Astrocyte (in vitro differentiated cells and primary cell): ENCODE measurements around the gene CACNA1H. TPM values are rescaled to one million over a fixed set of nuclear protein-coding genes. Genes with fewer than 3 reads are reported as not detected.

Source experiments
- DNase-seq: peaks from one replicate; pipeline ENCODE4 v3.0.0-alpha.2; 2010; ENCODE audit warnings: low read depth
- FAIRE-seq: peaks from 2 replicates; lab custom pipeline; 2011; peaks lifted over from hg19 to GRCh38; lab: Jason Lieb, UNC
- H2AFZ ChIP-seq: 2 replicates; pipeline ENCODE4 v1.6.0; 2012; ENCODE audit warnings: low read depth, low read length, inconsistent platforms
- H3K27ac ChIP-seq: 2 replicates; pipeline ENCODE4 v1.5.1; 2011; ENCODE audit warnings: low read depth, low read length, inconsistent platforms
- H3K27me3 ChIP-seq: 2 replicates; pipeline ENCODE4 v1.6.0; 2011; ENCODE audit warnings: low read length, inconsistent platforms; ENCODE audit not compliant: insufficient read depth
- H3K36me3 ChIP-seq: 2 replicates; pipeline ENCODE4 v1.5.1; 2011; ENCODE audit warnings: low read length, inconsistent platforms; ENCODE audit not compliant: insufficient read depth
- H3K4me1 ChIP-seq: 2 replicates; pipeline ENCODE4 v1.5.1; 2011; ENCODE audit warnings: low read length, inconsistent platforms; ENCODE audit not compliant: insufficient read depth
- H3K4me2 ChIP-seq: 2 replicates; pipeline ENCODE4 v1.6.0; 2012; ENCODE audit warnings: low read length, inconsistent platforms
- H3K4me3 ChIP-seq: 2 replicates; pipeline ENCODE4 v1.5.1; 2011; ENCODE audit warnings: low read depth, mild to moderate bottlenecking, low read length, inconsistent platforms; ENCODE audit not compliant: insufficient read depth
- H3K79me2 ChIP-seq: 2 replicates; pipeline ENCODE4 v1.6.0; 2012; ENCODE audit warnings: mild to moderate bottlenecking, low read length, inconsistent platforms; ENCODE audit not compliant: insufficient read depth
- H3K9ac ChIP-seq: 2 replicates; pipeline ENCODE4 v1.6.0; 2012; ENCODE audit warnings: mild to moderate bottlenecking, low read length, inconsistent platforms
- H3K9me3 ChIP-seq: 2 replicates; pipeline ENCODE4 v1.5.1; 2012; ENCODE audit warnings: low read depth, mild to moderate bottlenecking, low read length, inconsistent platforms; ENCODE audit not compliant: insufficient read depth
- H4K20me1 ChIP-seq: 2 replicates; pipeline ENCODE4 v1.6.0; 2012; ENCODE audit warnings: low read length, inconsistent platforms; ENCODE audit not compliant: insufficient read depth
- H3K27ac Mint-ChIP-seq: one replicate; pipeline ENCODE4 v1.8.0; 2021; ENCODE audit warnings: mild to moderate bottlenecking, mixed read lengths; ENCODE audit not compliant: unreplicated experiment
- H3K27me3 Mint-ChIP-seq: one replicate; pipeline ENCODE4 v1.8.0; 2021; ENCODE audit warnings: low read depth, mixed read lengths; ENCODE audit not compliant: unreplicated experiment
- H3K36me3 Mint-ChIP-seq: one replicate; pipeline ENCODE4 v1.8.0; 2021; ENCODE audit warnings: low read depth, mixed read lengths; ENCODE audit not compliant: unreplicated experiment
- H3K4me1 Mint-ChIP-seq: one replicate; pipeline ENCODE4 v1.8.0; 2021; ENCODE audit warnings: low read depth, mixed read lengths; ENCODE audit not compliant: unreplicated experiment
- H3K4me3 Mint-ChIP-seq: one replicate; pipeline ENCODE4 v1.8.0; 2021; ENCODE audit warnings: mild to moderate bottlenecking, moderate library complexity, mixed read lengths; ENCODE audit not compliant: unreplicated experiment
- H3K9me3 Mint-ChIP-seq: one replicate; pipeline ENCODE4 v1.8.0; 2021; ENCODE audit warnings: mild to moderate bottlenecking, mixed read lengths; ENCODE audit not compliant: unreplicated experiment
- CTCF ChIP-seq: IDR thresholded peaks from 2 replicates; pipeline ENCODE4 v1.5.1; 2011; ENCODE audit warnings: low read depth, mild to moderate bottlenecking, inconsistent platforms, low read length, moderate library complexity; ENCODE audit not compliant: insufficient read depth
- EZH2 ChIP-seq: IDR thresholded peaks from 2 replicates; pipeline ENCODE4 v1.6.1; 2012; ENCODE audit warnings: mild to moderate bottlenecking, low read length, inconsistent platforms; ENCODE audit not compliant: insufficient read depth
- total RNA-seq: library from RNA; stranded (reverse); gene quantifications from 2 replicates; pipeline ENCODE4 v1.2.1, GENCODE V29; 2021

Gene CACNA1H
- total RNA-seq, 1 donor from 2014 or later, result 21.7 TPM

- H3K9me3 ChIP-seq, result no peaks in the 10 kb centered on the region
- no peak for FAIRE-seq
- H3K36me3 ChIP-seq, result no peaks in the 10 kb centered on the region
- no peak overlapping the region for H3K4me2 ChIP-seq
- H3K27me3 ChIP-seq, result no peaks in the 10 kb centered on the region
- no peak for TF ChIP-seq CTCF
- no peak for TF ChIP-seq EZH2
- H3K4me3 ChIP-seq, result no peak overlapping the region
- H3K79me2 ChIP-seq, result no peaks in the 10 kb centered on the region
- no peaks in the 10 kb centered on the region for H3K4me1 ChIP-seq
- no peak overlapping the region for H3K27ac ChIP-seq
- H3K4me3 Mint-ChIP-seq, result no peak overlapping the region
- H4K20me1 ChIP-seq, result no peaks in the 10 kb centered on the region
- no peak overlapping the region for H3K27ac Mint-ChIP-seq
- peaks cover 5% of the 10 kb centered on the region for H3K27me3 Mint-ChIP-seq
- no peak overlapping the region for H3K9ac ChIP-seq
- peaks cover 6% of the 10 kb centered on the region for H3K36me3 Mint-ChIP-seq
- no peaks in the 10 kb centered on the region for H3K9me3 Mint-ChIP-seq
- no peaks in the 10 kb centered on the region for H3K4me1 Mint-ChIP-seq
- no peak for DNase-seq
- no peak overlapping the region for H2AFZ ChIP-seq
Measured at GRCh38 chr16:1217526-1217925, 64.6 kb downstream of the CACNA1H start.

GRCh38 chr16:1218061-1218929 is 65.4 kb downstream of the CACNA1H start:
- DNase-seq, result no peak
- Histone ChIP-seq H3K4me1 (no peaks in the 10 kb centered on the region), H2AFZ (no peak overlapping the region), H3K79me2 (no peaks in the 10 kb centered on the region), H3K36me3 (no peaks in the 10 kb centered on the region), H4K20me1 (no peaks in the 10 kb centered on the region), H3K27ac (no peak overlapping the region), H3K4me3 (no peak overlapping the region), H3K27me3 (no peaks in the 10 kb centered on the region), H3K9ac (no peak overlapping the region), H3K4me2 (no peak overlapping the region), H3K9me3 (no peaks in the 10 kb centered on the region)
- H3K4me3 Mint-ChIP-seq, result no peak overlapping the region
- H3K9me3 Mint-ChIP-seq, result no peaks in the 10 kb centered on the region
- H3K27me3 Mint-ChIP-seq, result peaks cover 5% of the 10 kb centered on the region
- no peak for TF ChIP-seq EZH2
- no peak for TF ChIP-seq CTCF
- FAIRE-seq, result no peak
- no peaks in the 10 kb centered on the region for H3K4me1 Mint-ChIP-seq
- H3K36me3 Mint-ChIP-seq, result peaks cover 6% of the 10 kb centered on the region
- no peak overlapping the region for H3K27ac Mint-ChIP-seq
